ENCODE measurements around the gene ITIH5. TPM values are rescaled to one million over a fixed set of nuclear protein-coding genes. Genes with fewer than 3 reads are reported as not detected.
"Not testable (repeated sequence)": the region's sequence is repeated elsewhere in the genome, so short reads cannot be mapped to it uniquely, and the experiment has no call there.

ITIH5 gene
- total RNA-seq, 1 donor from 2014 or later = 34.0 TPM

DNA sequence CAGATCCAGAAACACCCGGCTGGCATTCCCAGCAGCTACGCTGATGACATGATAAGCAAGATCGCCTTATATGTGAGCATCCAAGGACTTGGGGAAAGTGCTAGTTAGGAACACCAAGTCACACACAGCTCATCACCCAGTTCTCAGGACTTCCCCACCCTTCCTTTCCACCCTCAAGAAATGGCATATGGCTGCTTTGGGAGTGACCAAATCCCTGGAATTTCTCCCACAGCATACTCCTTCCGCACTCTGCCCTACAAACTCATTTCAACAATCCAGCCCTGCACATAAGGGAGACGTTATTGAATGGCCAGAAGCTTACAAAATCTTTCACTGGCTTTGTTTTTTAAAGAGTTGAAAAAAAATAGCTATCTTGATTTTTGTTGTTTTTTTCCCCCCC lies 4.2 kb downstream of the ITIH5 start:
- peaks cover 15% of the 10 kb centered on the region for H3K27me3 Mint-ChIP-seq

GRCh38 chr10:7659560-7659959 lies 7.2 kb downstream of the ITIH5 start:
- no peaks in the 10 kb centered on the region for H3K27me3 Mint-ChIP-seq
- peaks cover 3% of the 10 kb centered on the region for H3K9me3 Mint-ChIP-seq
- DNase-seq (ENCODE audit: extremely low spot score, unreplicated experiment) = no peak
- H3K27ac Mint-ChIP-seq = peak overlapping the region; percentile 85
- TF ChIP-seq, protein P1, sequence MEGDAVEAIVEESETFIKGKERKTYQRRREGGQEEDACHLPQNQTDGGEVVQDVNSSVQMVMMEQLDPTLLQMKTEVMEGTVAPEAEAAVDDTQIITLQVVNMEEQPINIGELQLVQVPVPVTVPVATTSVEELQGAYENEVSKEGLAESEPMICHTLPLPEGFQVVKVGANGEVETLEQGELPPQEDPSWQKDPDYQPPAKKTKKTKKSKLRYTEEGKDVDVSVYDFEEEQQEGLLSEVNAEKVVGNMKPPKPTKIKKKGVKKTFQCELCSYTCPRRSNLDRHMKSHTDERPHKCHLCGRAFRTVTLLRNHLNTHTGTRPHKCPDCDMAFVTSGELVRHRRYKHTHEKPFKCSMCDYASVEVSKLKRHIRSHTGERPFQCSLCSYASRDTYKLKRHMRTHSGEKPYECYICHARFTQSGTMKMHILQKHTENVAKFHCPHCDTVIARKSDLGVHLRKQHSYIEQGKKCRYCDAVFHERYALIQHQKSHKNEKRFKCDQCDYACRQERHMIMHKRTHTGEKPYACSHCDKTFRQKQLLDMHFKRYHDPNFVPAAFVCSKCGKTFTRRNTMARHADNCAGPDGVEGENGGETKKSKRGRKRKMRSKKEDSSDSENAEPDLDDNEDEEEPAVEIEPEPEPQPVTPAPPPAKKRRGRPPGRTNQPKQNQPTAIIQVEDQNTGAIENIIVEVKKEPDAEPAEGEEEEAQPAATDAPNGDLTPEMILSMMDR (conservative IDR thresholded peaks at IDR 0.05) = no peak
- peaks cover 17% of the 10 kb centered on the region for H3K4me1 Mint-ChIP-seq (ENCODE audit: unreplicated experiment)
- peaks cover under 1% of the 10 kb centered on the region for H3K36me3 Mint-ChIP-seq
- peak overlapping the region; percentile 37 for H3K4me3 Mint-ChIP-seq

More for the DNA sequence above, 4.2 kb downstream of the ITIH5 start:
- TF ChIP-seq, protein P1 (conservative IDR thresholded peaks at IDR 0.05) = no peak
- peaks cover 3% of the 10 kb centered on the region for H3K9me3 Mint-ChIP-seq
- no peaks in the 10 kb centered on the region for H3K36me3 Mint-ChIP-seq
- no peak overlapping the region for H3K4me3 Mint-ChIP-seq
- H3K27ac Mint-ChIP-seq = no peak overlapping the region
- peaks cover 26% of the 10 kb centered on the region for H3K4me1 Mint-ChIP-seq (ENCODE audit: unreplicated experiment)
- DNase-seq (ENCODE audit: extremely low spot score, unreplicated experiment) = no peak

- H3K9me3 Mint-ChIP-seq = peaks cover 3% of the 10 kb centered on the region
- TF ChIP-seq, protein P1 (conservative IDR thresholded peaks at IDR 0.05) = no peak
- H3K27ac Mint-ChIP-seq = no peak overlapping the region
- H3K4me3 Mint-ChIP-seq = no peak overlapping the region
- no peak for DNase-seq (ENCODE audit: extremely low spot score, unreplicated experiment)
- H3K27me3 Mint-ChIP-seq = no peaks in the 10 kb centered on the region
- peaks cover 3% of the 10 kb centered on the region for H3K36me3 Mint-ChIP-seq
- H3K4me1 Mint-ChIP-seq (ENCODE audit: unreplicated experiment) = peaks cover 17% of the 10 kb centered on the region
Observed at GRCh38 chr10:7657552-7657951, 9.2 kb downstream of the ITIH5 start.

- not testable (repeated sequence) for H3K36me3 Mint-ChIP-seq; H3K27me3 Mint-ChIP-seq; DNase-seq (ENCODE audit: extremely low spot score, unreplicated experiment); H3K4me3 Mint-ChIP-seq; H3K27ac Mint-ChIP-seq; H3K9me3 Mint-ChIP-seq
- H3K4me1 Mint-ChIP-seq (ENCODE audit: unreplicated experiment) = peaks cover 17% of the 10 kb centered on the region
Observed at GRCh38 chr10:7657079-7657478, 9.7 kb downstream of the ITIH5 start.

- Mint-ChIP-seq H3K27me3 (no peaks in the 10 kb centered on the region), H3K36me3 (peaks cover 10% of the 10 kb centered on the region), H3K4me3 (no peak overlapping the region), H3K4me1 (ENCODE audit: unreplicated experiment) (peaks cover 4% of the 10 kb centered on the region), H3K9me3 (no peaks in the 10 kb centered on the region), H3K27ac (no peak overlapping the region)
- TF ChIP-seq, protein P1 (conservative IDR thresholded peaks at IDR 0.05) = no peak
- DNase-seq (ENCODE audit: extremely low spot score, unreplicated experiment) = no peak
Observed at GRCh38 chr10:7651853-7652470, 14.8 kb downstream of the ITIH5 start.

- no peak overlapping the region for H3K4me3 Mint-ChIP-seq
- H3K4me1 Mint-ChIP-seq (ENCODE audit: unreplicated experiment) = peaks cover 5% of the 10 kb centered on the region
- no peaks in the 10 kb centered on the region for H3K27me3 Mint-ChIP-seq
- H3K36me3 Mint-ChIP-seq = peaks cover 10% of the 10 kb centered on the region
- H3K9me3 Mint-ChIP-seq = no peaks in the 10 kb centered on the region
- TF ChIP-seq, protein P1 (conservative IDR thresholded peaks at IDR 0.05) = no peak
- no peak overlapping the region for H3K27ac Mint-ChIP-seq
- DNase-seq (ENCODE audit: extremely low spot score, unreplicated experiment) = no peak
Observed at GRCh38 chr10:7649673-7650300, 17.0 kb downstream of the ITIH5 start.
